Cardiac muscle cell (in vitro differentiated cells and primary cell): ENCODE measurements around the gene SPHK1. TPM values are rescaled to one million over a fixed set of nuclear protein-coding genes. Genes with fewer than 3 reads are reported as not detected.

Source experiments
- DNase-seq, 2 donors: peaks; one replicate each; pipeline versions ENCODE4 v3.0.0 to v3.0.0-alpha.2; 2010 to 2017; ENCODE audit warnings: low read depth in 1 of 2, low spot score in 1 of 2
- H3K27ac ChIP-seq: fragments of 200-600 bp; sonication (generic); 2 replicates; pipeline ENCODE4 v1.5.1; 2016
- H3K27me3 ChIP-seq: fragments of 200-600 bp; sonication (generic); 2 replicates; pipeline ENCODE4 v1.6.0; 2016; ENCODE audit warnings: control low read depth
- H3K36me3 ChIP-seq: fragments of 200-600 bp; sonication (generic); 2 replicates; pipeline ENCODE4 v1.5.1; 2016; ENCODE audit warnings: control low read depth
- H3K4me1 ChIP-seq: fragments of 200-600 bp; sonication (generic); 2 replicates; pipeline ENCODE4 v1.8.1; 2017; ENCODE audit warnings: low read depth, mild to moderate bottlenecking, mixed run types
- H3K4me3 ChIP-seq: fragments of 200-600 bp; sonication (generic); 2 replicates; pipeline ENCODE4 v1.5.1; 2016; ENCODE audit warnings: mild to moderate bottlenecking
- H3K9me3 ChIP-seq: fragments of 200-600 bp; sonication (generic); 2 replicates; pipeline ENCODE4 v1.5.1; 2017; ENCODE audit warnings: low read depth, mild to moderate bottlenecking, control low read depth
- CTCF ChIP-seq: IDR thresholded peaks from 2 replicates; pipeline ENCODE4 v1.5.1; 2012; ENCODE audit warnings: low read depth, mild to moderate bottlenecking, low read length
- polyA plus RNA-seq: library from polyadenylated mRNA; unstranded; fragments of >200 nt; fragmentation: Nextera tagmentation; extraction: Ambion mirVana; gene quantifications from 2 replicates; pipeline ENCODE4 v1.2.1, GENCODE V29; 2016
- total RNA-seq: library from RNA; depleted of rRNA; stranded (reverse); fragments of >200 nt; gene quantifications from 2 replicates; pipeline ENCODE4 v1.2.3, GENCODE V29; 2016

The SPHK1 gene
- total and polyA plus RNA-seq, 2 experiments from 2014 or later, result 14.3 to 24.3 TPM

GRCh38 chr17:76353599-76354316 lies 30.7 kb upstream of the SPHK1 start, which contains the start of gene PRPSAP1:
Gene PRPSAP1, minus strand, starts transcription at chr17:76353916. Its CDS starts 213 bp downstream, at chr17:76353703.
- peak within 1 kb of the TSS; percentile 99 for H3K27ac ChIP-seq
- peak; percentile 94 to 95 for DNase-seq
- peak; percentile 65 for TF ChIP-seq CTCF
- no peaks in the 10 kb centered on the region for H3K9me3 ChIP-seq
- peaks cover 14% of the 10 kb centered on the region for H3K4me1 ChIP-seq
- H3K4me3 ChIP-seq, result peak within 1 kb of the TSS; percentile 90
- H3K36me3 ChIP-seq, result no peaks in the 10 kb centered on the region
- no peaks in the 10 kb centered on the region for H3K27me3 ChIP-seq

GRCh38 chr17:76354317-76354729 lies 30.1 kb upstream of the SPHK1 start:
- peak overlapping the region; percentile 99 for H3K27ac ChIP-seq
- no peak for DNase-seq

GRCh38 chr17:76354747-76355310 lies 29.6 kb upstream of the SPHK1 start:
- no peaks in the 10 kb centered on the region for H3K27me3 ChIP-seq
- peak in 1 of 2 donors; percentile 12 for DNase-seq
- peak overlapping the region; percentile 90 for H3K4me3 ChIP-seq

More at GRCh38 chr17:76354317-76354729, 30.1 kb upstream of the SPHK1 start:
- no peaks in the 10 kb centered on the region for H3K9me3 ChIP-seq
- peak overlapping the region; percentile 90 for H3K4me3 ChIP-seq
- H3K36me3 ChIP-seq, result no peaks in the 10 kb centered on the region
- H3K27me3 ChIP-seq, result no peaks in the 10 kb centered on the region
- no peak for TF ChIP-seq CTCF
- peaks cover 14% of the 10 kb centered on the region for H3K4me1 ChIP-seq

GRCh38 chr17:76356803-76357456 lies 27.5 kb upstream of the SPHK1 start:
- TF ChIP-seq CTCF, result no peak
- no peak for DNase-seq
- Histone ChIP-seq H3K27me3 (no peaks in the 10 kb centered on the region), H3K4me1 (peaks cover 8% of the 10 kb centered on the region), H3K9me3 (no peaks in the 10 kb centered on the region), H3K36me3 (no peaks in the 10 kb centered on the region), H3K4me3 (no peak overlapping the region), H3K27ac (no peak overlapping the region)

More at GRCh38 chr17:76354747-76355310, 29.6 kb upstream of the SPHK1 start:
- Histone ChIP-seq H3K36me3 (no peaks in the 10 kb centered on the region), H3K9me3 (no peaks in the 10 kb centered on the region), H3K4me1 (peaks cover 14% of the 10 kb centered on the region), H3K27ac (no peak overlapping the region)
- no peak for TF ChIP-seq CTCF

GRCh38 chr17:76357597-76358158 lies 26.7 kb upstream of the SPHK1 start:
- no peak overlapping the region for H3K4me3 ChIP-seq
- no peak overlapping the region for H3K27ac ChIP-seq
- peaks cover 7% of the 10 kb centered on the region for H3K4me1 ChIP-seq
- H3K27me3 ChIP-seq, result no peaks in the 10 kb centered on the region
- DNase-seq, result no peak
- H3K9me3 ChIP-seq, result no peaks in the 10 kb centered on the region
- no peaks in the 10 kb centered on the region for H3K36me3 ChIP-seq
- no peak for TF ChIP-seq CTCF
